NCI-H446 (cell line): ENCODE measurements around the gene ZNF571.

ENCODE experiments used
- DNase-seq, 2 experiments: peaks; one replicate each; lab custom pipeline; 2025; lab: John Stamatoyannopoulos, UW

Gene ZNF571

GRCh38 chr19:37594304-37594981 lies at the start of gene ZNF571, which contains the start of gene ZNF540:
Gene ZNF571, minus strand, starts transcription at chr19:37594792. Its CDS starts 8,116 bp downstream, at chr19:37586676.
Gene ZNF540, plus strand, starts transcription at chr19:37594876. Its CDS starts 3,572 bp downstream, at chr19:37598448.
- DNase-seq: peak; percentile 70 to 91

- no peak for DNase-seq
Observed at GRCh38 chr19:37635076-37636056, 40.8 kb upstream of the ZNF571 start.

- DNase-seq: no peak
Observed at GRCh38 chr19:37594982-37595382, 390 bp upstream of the ZNF571 start.

- DNase-seq: no peak
Observed at GRCh38 chr19:37593996-37594303, 642 bp downstream of the ZNF571 start.

- no peak for DNase-seq
Observed at GRCh38 chr19:37583340-37583739, 11.3 kb downstream of the ZNF571 start.

GRCh38 chr19:37572203-37572602 lies 22.4 kb downstream of the ZNF571 start:
- DNase-seq: no peak

- DNase-seq: no peak
Observed at GRCh38 chr19:37565370-37565669, 29.3 kb downstream of the ZNF571 start.

GRCh38 chr19:37564624-37565369 lies 29.8 kb downstream of the ZNF571 start:
- no peak for DNase-seq

- no peak for DNase-seq
Observed at GRCh38 chr19:37563518-37563917, 31.1 kb downstream of the ZNF571 start.

- DNase-seq: no peak
Observed at GRCh38 chr19:37551129-37551993, 43.2 kb downstream of the ZNF571 start.

GRCh38 chr19:37537391-37537947 lies 57.1 kb downstream of the ZNF571 start:
- no peak for DNase-seq

GRCh38 chr19:37519890-37520289 lies 74.7 kb downstream of the ZNF571 start:
- DNase-seq: no peak
